ENCODE data around the gene ZNF652.

GRCh38 chr17:49361129-49361901, 735 bp downstream of the ZNF652 start:
- TF ChIP-seq POLR2A (IDR thresholded peaks at IDR 0.05) (no peak), CTCF (IDR thresholded peaks at IDR 0.05) (no peak)
